ES-I3 (cell line): ENCODE measurements around the gene NIPBL.
"Not testable (repeated sequence)": the region's sequence is repeated elsewhere in the genome, so short reads cannot be mapped to it uniquely, and the experiment has no call there.

Source experiments
- H3K36me3 ChIP-seq: 2 replicates; pipeline ENCODE4 v1.6.1; 2013; ENCODE audit warnings: mild to moderate bottlenecking, low read length, control low read depth, moderate library complexity; ENCODE audit not compliant: insufficient read depth
- H3K4me1 ChIP-seq: 2 replicates; pipeline ENCODE4 v1.6.1; 2013; ENCODE audit warnings: mild to moderate bottlenecking, control low read depth, low read length; ENCODE audit not compliant: insufficient read depth
- H3K9ac ChIP-seq: 2 replicates; pipeline ENCODE4 v1.6.1; 2013; ENCODE audit warnings: low read depth, mild to moderate bottlenecking, low read length, moderate library complexity
- H3K9me3 ChIP-seq: 2 replicates; pipeline ENCODE4 v1.6.1; 2013; ENCODE audit warnings: mild to moderate bottlenecking, low read length, moderate library complexity; ENCODE audit not compliant: control insufficient read depth, insufficient read depth

NIPBL gene

DNA sequence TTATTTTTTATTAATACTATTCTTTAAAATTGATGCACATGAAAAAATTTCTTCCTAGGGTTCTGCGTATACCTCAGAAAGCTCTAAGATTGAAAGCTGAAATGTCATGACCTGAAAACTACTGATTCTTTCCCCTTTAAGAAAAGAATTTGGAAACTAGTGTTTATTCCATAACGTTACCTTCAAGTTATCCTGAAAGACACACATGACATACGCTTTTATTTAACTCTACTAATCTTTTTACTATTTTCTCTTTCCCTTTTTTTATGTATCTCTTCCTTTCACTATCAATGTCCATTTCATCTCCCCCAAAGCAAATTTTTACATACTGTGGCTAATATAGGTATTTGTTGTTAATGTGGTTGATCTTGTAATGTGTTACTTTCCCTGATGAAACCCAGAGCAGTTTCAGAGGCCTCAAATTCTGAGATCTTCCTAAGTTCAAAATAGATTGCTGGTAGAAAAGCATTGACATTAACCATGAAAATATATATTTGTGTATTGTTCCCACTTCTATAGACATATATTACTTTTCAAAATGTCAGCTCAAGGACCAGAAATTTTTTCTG lies 7.4 kb downstream of the NIPBL start:
- Histone ChIP-seq H3K36me3 (no peaks in the 10 kb centered on the region), H3K9me3 (no peaks in the 10 kb centered on the region), H3K4me1 (0 out of 2 replicates have a peak, but pooled peaks cover 8% of the 10 kb centered on the region), H3K9ac (no peak overlapping the region)

- Histone ChIP-seq H3K36me3 (no peaks in the 10 kb centered on the region), H3K9ac (no peak overlapping the region), H3K4me1 (0 out of 2 replicates have a peak, but pooled peaks cover 8% of the 10 kb centered on the region), H3K9me3 (no peaks in the 10 kb centered on the region)
Observed at GRCh38 chr5:36885149-36885548, 8.6 kb downstream of the NIPBL start.

GRCh38 chr5:36885566-36886485 lies 9.3 kb downstream of the NIPBL start:
- H3K9ac ChIP-seq = no peak overlapping the region

GRCh38 chr5:36886791-36887190 lies 10.2 kb downstream of the NIPBL start:
- H3K4me1 ChIP-seq = 0 out of 2 replicates have a peak, but pooled peaks cover 4% of the 10 kb centered on the region
- H3K36me3 ChIP-seq = no peaks in the 10 kb centered on the region
- no peaks in the 10 kb centered on the region for H3K9me3 ChIP-seq
- H3K9ac ChIP-seq = no peak overlapping the region

More at GRCh38 chr5:36885566-36886485, 9.3 kb downstream of the NIPBL start:
- Histone ChIP-seq H3K36me3 (no peaks in the 10 kb centered on the region), H3K4me1 (0 out of 2 replicates have a peak, but pooled peaks cover 4% of the 10 kb centered on the region), H3K9me3 (no peaks in the 10 kb centered on the region)

GRCh38 chr5:36887532-36887931 lies 11.0 kb downstream of the NIPBL start:
- no peaks in the 10 kb centered on the region for H3K9me3 ChIP-seq
- 0 out of 2 replicates have a peak, but pooled peaks cover 4% of the 10 kb centered on the region for H3K4me1 ChIP-seq
- no peak overlapping the region for H3K9ac ChIP-seq
- no peaks in the 10 kb centered on the region for H3K36me3 ChIP-seq

DNA sequence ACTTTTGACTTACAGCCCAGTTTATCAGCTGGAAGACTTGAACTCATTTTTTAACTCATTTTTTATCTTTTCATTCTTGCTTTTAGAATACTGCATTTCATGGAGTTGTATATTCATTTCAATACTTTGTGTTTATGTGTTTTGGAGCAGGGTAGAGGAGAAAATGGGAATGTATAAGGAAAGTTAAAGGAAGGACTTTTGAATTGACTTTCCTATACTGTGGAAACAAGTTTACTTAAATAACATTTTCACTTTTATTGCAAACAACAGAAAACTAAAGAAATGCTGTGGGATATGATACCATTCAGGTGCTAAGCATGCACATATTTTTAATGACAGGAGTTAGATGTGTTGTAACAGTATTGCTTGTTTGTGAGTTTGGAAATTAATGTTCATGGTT lies 11.7 kb downstream of the NIPBL start:
- Histone ChIP-seq H3K36me3 (no peaks in the 10 kb centered on the region), H3K4me1 (0 out of 2 replicates have a peak, but pooled peaks cover 4% of the 10 kb centered on the region), H3K9ac (no peak overlapping the region), H3K9me3 (no peaks in the 10 kb centered on the region)

DNA sequence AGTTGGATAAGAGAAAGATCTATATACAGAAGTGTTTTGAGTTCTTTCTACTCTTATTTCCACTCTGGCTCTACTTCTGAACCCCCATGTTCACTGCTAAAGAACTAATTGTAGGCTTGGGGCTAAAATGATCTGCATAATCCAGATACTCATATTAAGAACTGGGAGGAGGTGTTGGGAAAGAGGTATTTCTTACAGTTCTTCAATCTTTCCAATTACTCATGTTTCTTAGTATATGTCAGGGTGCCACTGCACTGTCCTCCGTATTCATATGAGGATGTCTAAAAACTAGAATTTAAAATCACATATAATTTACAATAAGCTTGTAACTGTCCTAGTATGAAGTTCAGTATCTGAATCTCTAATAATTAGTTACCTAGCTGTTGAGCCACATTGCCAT lies 12.7 kb downstream of the NIPBL start:
- H3K36me3 ChIP-seq = no peaks in the 10 kb centered on the region
- no peak overlapping the region for H3K9ac ChIP-seq
- H3K9me3 ChIP-seq = no peaks in the 10 kb centered on the region
- 0 out of 2 replicates have a peak, but pooled peaks cover 4% of the 10 kb centered on the region for H3K4me1 ChIP-seq

DNA sequence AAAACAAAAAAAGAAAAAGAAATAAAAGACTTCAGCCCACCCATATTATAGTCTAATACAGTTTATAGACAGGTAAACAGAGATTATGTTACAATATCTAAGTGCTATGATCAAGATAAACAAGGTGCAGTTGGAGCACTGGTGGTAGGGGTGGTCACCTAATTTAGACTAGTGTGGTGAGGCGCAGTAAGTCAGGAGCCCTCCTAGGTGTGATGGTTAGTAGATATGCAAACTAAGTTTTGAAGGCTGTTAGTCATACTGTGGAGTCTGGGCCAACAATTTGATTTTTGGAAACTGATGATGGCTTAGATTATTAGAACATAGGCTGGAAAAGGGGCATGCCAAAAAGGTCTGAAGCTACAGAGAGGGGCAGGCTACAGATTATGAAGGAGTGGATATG lies 14.7 kb downstream of the NIPBL start:
- Histone ChIP-seq H3K36me3 (no peaks in the 10 kb centered on the region), H3K9ac (no peak overlapping the region), H3K4me1 (0 out of 2 replicates have a peak, but pooled peaks cover 4% of the 10 kb centered on the region), H3K9me3 (no peaks in the 10 kb centered on the region)

DNA sequence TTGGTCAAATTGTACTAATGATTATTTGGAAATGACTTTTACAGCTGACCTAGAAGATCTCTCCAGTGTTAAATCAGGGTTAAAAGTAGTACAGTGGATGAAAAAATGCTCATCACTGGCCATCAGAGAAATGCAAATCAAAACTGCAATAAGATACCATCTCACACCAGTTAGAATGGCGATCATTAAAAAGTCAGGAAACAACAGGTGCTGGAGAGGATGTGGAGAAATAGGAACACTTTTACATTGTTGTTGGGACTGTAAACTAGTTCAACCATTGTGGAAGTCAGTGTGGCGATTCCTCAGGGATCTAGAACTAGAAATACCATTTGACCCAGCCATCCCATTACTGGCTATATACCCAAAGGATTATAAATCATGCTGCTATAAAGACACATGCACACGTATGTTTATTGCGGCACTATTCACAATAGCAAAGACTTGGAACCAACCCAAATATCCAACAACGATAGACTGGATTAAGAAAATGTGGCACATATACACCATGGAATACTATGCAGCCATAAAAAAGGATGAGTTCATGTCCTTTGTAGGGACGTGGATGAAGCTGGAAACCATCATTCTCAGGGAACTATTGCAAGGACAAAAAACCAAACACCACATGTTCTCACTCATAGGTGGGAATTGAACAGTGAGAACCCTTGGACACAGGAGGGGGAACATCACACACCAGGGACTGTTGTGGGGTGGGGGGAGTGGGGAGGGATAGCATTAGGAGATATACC lies 15.7 kb downstream of the NIPBL start:
- H3K36me3 ChIP-seq, H3K9ac ChIP-seq, H3K9me3 ChIP-seq, H3K4me1 ChIP-seq: not testable (repeated sequence)

- H3K36me3 ChIP-seq = no peaks in the 10 kb centered on the region
- H3K9me3 ChIP-seq = no peaks in the 10 kb centered on the region
- no peak overlapping the region for H3K9ac ChIP-seq
- H3K4me1 ChIP-seq = no peaks in the 10 kb centered on the region
Observed at GRCh38 chr5:36894954-36895353, 18.4 kb downstream of the NIPBL start.

DNA sequence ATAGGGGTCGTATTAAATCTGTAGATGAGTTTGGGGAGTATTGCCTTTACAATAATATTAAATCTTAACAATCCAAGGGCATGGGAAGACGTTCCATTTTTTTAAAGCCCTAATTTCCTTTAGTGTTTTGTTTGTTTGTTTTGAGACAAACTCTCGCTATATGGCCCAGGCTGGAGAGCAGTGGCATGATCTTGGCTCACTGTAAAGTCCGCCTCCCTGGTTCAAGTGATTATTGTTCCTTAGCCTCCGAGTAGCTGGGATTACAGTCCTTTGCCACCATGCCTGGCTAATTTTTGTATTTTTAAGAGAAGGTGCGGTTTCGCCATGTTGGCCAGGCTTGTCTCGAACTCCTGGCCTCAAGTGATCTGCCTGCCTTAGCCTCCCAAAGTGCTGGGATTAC lies 19.9 kb downstream of the NIPBL start:
- Histone ChIP-seq H3K9ac (no peak overlapping the region), H3K9me3 (no peaks in the 10 kb centered on the region), H3K36me3 (no peaks in the 10 kb centered on the region), H3K4me1 (no peaks in the 10 kb centered on the region)

DNA sequence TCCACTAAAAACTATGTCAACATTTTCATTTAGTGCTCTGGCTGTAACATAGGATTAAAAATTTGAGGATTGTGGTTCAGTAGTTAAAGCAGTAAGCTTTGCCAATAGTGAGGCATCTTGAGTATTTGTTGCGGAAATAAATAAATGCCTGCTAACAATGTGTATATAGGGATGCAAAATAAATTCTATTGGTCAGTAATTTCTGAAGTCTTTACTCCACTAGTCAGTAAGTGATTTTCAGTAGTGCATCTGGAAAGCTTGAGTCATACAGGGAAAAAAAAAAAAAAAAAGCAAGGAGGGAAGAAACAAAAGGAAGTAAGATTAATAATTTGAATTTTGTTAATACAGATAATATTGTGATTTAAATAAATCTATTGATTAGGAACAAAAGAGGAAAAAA lies 21.0 kb downstream of the NIPBL start:
- no peaks in the 10 kb centered on the region for H3K36me3 ChIP-seq
- H3K9me3 ChIP-seq = no peaks in the 10 kb centered on the region
- no peaks in the 10 kb centered on the region for H3K4me1 ChIP-seq
- no peak overlapping the region for H3K9ac ChIP-seq

GRCh38 chr5:36899860-36900259 lies 23.3 kb downstream of the NIPBL start:
- Histone ChIP-seq H3K9ac (no peak overlapping the region), H3K4me1 (no peaks in the 10 kb centered on the region), H3K36me3 (no peaks in the 10 kb centered on the region), H3K9me3 (no peaks in the 10 kb centered on the region)

- Histone ChIP-seq H3K36me3 (no peaks in the 10 kb centered on the region), H3K9ac (no peak overlapping the region), H3K9me3 (no peaks in the 10 kb centered on the region), H3K4me1 (no peaks in the 10 kb centered on the region)
Observed at GRCh38 chr5:36900283-36900682, 23.7 kb downstream of the NIPBL start.
